GM03348 (cell line): ENCODE data around the gene TRIM59.

ENCODE experiments used
- DNase-seq: peaks from one replicate; pipeline ENCODE4 v3.0.0; 2012; ENCODE audit warnings: low spot score

The TRIM59 gene, protein sequence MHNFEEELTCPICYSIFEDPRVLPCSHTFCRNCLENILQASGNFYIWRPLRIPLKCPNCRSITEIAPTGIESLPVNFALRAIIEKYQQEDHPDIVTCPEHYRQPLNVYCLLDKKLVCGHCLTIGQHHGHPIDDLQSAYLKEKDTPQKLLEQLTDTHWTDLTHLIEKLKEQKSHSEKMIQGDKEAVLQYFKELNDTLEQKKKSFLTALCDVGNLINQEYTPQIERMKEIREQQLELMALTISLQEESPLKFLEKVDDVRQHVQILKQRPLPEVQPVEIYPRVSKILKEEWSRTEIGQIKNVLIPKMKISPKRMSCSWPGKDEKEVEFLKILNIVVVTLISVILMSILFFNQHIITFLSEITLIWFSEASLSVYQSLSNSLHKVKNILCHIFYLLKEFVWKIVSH

DNA sequence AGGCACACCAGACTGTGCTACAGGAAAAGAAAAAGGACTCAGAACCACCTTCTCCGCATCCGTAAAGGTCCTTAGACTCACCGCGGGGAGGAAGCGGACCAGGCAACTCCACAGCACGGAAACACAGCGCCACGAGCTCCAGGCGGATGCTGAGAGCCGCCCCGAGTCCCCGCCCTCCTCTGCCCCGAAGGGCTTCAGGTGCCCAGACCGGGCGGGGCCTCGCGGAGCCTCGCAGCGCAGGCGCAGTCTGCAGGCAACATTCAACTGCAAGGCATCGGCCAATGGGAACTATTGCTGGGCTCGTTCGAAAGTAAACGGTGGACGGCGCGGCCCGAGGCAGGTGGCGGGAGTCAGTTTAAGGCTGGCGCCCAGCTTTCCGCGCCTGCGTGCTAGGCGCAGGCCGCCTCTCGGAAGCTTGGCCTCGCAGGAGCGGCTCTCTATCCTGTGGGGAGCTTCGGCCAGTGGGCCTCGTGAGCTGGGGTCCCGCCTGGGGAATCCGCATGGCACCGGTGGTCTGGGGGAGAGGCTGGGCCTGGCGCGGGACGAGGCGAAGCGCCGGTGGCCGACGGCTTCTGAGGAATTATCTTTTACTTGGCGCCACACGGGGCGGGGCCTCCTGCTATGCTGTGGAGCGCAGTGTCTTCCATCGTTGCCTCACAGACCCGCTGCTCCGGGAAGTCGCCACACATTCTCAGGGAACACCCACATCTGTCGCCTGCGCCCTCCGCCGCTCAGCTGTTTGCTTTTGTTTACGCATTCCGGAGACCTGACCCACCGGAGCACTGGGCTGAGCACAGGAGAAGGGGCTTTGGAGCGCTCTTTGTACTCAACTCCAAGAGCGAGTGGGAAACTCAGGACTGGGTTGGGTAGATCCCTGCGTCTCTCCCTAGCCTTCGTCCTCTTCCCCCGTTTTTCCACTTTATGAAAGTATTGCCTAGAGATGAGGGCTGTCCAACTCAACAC lies at the start of gene TRIM59:
TRIM59 (minus strand) TSS at position 151 of the 963 bp plus-strand sequence. CDS start 10,603 bp downstream, outside the sequence.
- DNase-seq: peak; percentile 97

DNA sequence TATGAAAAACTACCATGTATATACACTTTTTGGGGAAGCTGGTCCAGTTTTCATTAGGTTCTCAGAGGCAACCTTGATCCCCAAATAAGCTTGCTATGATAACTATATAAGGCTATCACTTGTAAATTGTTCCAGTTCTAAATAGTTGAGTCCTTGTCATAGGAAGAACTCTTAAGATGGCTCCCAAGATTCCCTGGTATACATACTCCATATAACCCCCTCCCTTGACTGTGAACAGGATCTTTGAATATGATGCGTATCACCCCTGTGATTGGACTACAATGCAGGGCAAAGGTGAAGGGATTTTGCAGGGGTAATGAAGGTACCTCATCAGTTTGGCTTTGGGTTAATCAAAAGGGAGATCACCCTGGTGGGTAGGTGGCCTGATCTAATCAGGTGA lies 48.6 kb upstream of the TRIM59 start:
- no peak for DNase-seq

DNA sequence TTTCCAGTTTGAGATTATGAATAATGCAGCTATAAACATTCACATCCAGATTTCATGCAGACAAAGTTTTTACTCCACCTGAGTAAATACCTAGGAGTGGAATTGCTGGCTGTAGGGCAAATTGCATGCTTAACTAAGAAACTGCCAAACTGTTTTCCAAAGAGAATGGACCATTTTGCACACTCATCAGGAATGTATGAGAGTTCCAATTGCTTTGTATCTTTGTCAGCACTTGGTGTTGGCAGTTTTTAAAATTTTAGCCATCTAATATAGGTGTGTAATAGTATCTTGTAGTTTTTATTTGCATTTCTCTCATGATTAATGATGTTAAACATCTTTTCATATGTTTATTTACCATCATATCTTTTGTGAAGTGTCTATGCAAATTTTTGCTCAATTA lies 40.6 kb upstream of the TRIM59 start:
- DNase-seq: no peak

DNA sequence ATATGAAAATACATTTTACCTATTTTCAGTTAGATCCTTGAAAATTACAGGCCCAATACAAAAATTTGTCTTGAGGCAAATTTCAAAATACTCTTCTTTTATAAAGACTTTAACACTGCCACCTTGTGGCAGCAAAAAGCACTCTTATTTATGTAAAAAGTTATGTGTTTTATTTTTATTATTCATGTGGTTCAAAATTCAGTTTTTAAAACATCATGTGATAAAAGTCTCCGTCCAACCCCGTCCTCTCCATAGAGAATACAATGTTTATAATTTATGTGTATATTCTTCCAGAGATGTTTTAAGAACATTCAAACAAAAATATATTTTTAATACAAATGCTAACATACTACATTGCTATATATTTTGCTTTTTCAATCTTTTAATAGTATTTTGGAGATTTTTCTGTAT lies 36.9 kb upstream of the TRIM59 start:
- peak; percentile 36 for DNase-seq

DNA sequence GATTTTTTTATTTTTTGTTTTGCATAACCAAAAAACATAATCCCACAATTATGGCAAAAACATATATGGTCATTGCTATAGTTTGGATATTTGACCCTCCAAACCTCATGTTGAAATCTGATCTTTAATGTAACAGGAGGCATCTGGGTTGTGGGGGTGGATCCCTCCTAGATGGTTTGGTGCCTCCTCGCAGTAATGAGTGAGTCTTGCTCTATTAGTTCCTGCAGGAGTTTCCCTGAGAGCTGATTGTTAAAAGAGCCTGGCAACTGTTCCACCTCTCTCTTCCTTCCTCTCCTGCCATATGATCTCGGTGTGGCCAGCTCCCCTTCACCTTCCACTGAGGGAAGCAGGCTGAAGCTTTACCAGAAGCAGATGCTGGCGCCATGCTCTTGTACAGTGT lies 33.2 kb upstream of the TRIM59 start:
- DNase-seq: no peak

DNA sequence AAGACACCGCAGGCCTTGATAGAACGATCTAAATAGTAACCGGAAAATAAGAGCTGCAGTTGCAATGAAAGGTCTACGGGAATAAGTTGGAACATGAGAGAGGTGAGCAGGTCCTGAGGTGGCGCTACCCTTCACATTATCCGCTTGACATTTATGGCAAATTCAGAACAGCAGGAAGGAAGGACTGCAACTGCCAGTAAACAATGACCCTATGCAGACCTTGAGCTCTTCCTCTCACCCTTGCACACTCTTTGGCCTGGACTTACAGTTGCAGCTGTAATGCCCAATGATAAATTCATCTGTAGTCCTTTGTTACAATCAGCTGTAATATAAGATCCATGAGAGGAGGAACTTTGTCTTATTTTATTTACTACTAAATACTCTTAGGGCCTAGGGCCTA lies 32.3 kb upstream of the TRIM59 start:
- DNase-seq: no peak

DNA sequence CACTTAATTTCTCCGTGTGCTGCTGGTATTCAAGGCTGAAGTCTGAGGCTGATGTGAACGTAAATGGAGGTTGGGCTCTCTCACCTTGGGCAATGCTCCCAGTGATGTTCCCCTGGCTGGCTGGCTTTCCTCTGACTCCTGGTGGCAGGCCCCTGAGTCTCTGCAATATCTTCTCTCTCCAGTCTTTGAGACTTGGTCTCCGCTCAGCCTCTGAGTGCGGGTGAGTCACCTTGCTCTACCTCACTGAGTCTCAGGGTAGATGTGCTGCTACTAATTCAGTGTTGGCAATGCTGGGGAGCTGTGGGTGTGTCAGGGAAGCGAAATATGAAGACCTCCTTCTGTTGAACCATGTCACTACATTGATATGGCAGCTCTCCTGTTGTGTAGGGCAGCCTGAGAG lies 31.3 kb upstream of the TRIM59 start:
- no peak for DNase-seq

DNA sequence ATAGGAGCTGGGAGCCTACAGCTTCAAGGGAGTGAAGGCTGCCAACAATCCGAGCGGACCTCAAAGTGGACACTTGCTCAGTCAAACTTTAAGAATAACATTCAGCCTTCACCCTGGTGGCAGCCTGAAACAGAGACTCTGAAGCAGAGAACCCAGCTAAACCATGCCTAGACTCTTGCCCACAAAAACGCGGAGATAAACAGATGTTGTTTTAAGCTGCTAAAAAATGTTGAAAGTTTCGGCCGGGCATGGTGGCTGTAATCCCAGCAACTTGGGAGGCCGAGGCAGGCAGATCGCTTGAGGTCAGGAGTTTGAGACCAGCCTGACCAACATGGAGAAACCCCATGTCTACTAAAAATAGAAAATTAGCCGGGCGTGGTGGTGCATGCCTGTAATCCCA lies 29.8 kb upstream of the TRIM59 start:
- DNase-seq: no peak

DNA sequence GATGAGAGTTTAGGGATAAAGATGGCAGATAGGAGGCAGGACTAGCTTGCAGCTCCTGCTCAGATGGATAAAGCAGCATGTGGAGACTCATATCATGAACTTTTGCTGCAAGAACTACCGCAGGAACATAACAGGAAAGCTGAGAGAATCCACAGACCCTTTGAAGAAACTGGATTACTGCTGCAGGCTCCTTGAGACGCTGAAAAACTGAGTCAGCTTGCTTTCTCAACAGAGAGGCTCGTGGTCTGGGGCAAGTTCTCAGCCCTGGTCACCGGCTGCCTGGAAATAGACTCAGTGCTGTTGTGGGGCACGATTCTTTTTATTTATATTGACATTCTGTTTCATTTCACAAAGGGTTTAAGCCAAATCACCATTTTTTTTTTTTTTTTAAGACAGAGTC lies 28.8 kb upstream of the TRIM59 start:
- peak; percentile 28 for DNase-seq

DNA sequence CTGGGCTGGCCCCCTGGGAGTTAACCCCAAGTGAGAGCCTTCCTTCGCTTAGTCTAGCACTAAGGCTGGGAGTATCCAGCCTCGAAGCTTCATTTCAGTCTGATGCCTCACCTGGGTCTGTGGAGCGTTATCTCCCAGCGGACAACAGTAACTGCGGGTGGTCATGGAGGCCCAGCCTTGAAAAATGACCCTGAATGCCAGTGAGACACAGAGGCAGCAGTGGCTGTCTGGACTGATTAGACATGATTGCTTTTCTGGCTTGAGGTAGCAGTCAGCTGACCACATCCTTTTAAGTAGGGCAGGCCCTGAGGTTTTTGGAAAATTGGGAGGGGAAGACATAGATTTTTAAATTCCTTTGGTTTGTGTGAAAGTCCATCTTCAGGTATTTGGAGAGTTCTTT lies 28.2 kb upstream of the TRIM59 start:
- peak; percentile 43 for DNase-seq

DNA sequence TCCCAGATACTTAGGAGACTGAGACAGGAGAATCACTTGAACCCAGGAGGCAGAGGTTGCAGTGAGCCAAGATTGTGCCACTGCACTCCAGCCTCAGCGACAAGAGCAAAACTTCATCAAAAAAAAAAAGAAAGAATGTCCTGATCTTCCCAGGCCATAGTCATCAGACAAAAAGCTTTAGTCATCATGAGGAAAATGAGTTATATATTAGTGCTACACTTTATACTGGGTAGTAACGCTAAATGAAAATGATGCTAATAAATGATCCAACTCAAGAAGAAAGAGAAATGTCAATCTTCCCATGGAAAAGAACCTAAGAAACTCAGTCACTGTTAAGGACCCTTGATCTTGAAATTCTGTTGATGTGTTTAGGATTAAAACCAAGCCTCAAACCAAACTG lies 26.3 kb upstream of the TRIM59 start:
- no peak for DNase-seq

DNA sequence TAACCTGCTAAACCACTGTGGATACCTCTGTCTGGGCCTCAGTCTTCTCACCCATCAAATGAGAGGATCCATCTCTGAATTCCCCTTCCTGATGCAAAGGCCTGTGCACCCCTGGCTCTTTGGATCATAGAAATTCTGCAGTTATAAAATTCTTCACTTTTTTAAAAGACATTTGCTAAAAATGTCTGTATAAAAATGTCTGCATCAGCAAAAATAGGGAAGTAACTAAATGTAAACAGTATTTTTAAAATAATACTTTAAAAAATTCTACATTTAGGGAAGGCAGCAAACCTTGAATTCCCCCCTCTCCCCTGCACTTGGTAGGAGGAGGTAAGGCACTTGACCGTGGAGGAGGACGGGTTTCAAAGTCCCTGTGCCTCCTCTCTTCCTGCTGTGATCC lies 25.6 kb upstream of the TRIM59 start:
- no peak for DNase-seq

DNA sequence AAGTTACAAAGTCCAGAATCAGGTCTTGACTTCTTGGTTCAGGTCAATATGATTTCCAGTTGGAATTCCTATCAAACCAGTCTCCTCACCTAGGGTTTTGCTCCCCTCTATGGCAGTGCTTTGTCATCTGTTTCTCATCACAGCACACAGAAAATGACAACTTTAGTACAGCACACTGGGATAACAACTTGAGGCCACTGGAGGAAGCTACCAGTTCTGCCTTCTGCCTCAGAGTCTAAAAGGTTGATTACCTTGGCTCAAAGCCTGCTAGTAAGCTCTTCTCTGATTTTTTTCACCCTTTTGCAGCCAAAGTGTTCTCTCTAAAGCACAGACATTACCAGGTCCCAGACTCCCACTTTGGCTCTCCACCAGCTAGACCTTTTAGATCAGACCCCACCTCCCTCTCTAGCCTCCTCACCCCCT lies 24.8 kb upstream of the TRIM59 start:
- DNase-seq: peak; percentile 35

DNA sequence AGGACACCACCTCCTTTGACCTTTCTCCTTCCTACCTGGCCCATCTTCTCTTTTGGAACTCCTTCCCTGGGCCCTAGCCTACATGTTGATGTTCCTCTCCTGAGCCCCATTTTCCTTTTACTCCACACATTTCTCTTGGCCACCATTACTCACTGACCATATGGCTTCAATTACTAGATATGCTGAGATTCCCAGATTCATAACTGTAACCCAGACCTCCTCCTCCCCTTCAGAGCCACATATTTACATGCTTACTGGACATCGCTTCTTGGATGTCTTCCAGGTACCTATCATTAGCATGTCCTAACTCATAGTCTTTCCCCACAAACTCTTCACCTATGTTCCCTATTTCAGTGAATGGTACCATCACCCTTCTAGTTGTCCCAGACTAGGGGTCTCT lies 24.4 kb upstream of the TRIM59 start:
- DNase-seq: peak; percentile 87

DNA sequence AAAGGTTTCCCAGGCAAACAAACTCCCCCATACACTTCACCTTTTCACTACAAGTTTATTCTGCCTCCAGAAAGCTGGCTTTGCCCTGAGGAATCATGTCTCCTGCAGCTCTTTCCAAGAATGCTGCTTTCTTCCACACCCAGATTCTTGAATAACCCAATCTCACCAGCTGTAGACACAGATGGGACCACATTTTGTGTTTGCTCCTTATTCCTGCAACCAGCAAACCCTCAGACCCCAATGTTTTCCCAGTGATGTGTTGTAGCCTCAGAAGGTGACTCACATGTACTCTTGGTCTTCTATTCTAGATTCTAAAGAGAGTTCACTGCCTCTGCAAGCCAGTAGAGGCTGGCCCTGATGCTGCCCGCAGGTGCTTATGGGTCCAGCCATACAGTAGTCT lies 23.6 kb upstream of the TRIM59 start:
- peak; percentile 56 for DNase-seq

DNA sequence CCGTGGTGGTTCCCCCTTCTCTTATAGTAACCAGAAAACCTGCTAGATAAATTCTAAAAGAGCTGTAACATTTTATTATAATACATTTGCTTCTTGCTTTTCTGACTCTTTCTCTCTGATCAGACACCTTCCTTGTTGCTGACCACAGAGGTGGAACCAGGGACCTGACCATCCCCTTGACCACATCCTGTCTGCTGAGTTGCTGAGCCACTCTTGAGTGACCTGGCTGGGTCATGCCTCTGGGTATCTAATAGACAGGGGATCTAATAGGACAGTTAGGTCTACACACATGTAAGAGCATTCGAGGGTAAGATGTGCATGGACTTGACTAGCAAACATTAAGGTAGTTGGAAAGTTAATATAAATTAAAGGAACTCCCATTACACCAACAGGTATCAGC lies 22.8 kb upstream of the TRIM59 start:
- DNase-seq: no peak

DNA sequence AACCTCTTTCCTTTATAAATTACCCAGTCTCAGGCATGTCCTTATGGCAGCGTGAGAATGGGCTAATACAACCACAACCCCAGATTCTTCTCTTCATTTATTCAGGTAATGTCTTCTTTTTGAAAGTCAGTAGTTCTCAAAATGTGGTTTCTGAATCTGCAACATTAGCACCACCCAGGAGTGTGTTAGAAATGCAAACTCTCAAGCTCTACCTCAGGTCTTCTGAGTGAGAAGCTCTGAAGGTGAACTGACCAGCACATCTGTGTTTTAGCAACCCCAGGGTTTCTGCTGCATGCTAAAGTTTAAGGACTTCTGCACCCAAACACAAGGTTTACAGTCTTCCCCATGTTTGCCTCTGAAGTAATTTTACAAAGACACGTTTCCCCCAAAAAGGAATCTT lies 22.3 kb upstream of the TRIM59 start:
- no peak for DNase-seq

DNA sequence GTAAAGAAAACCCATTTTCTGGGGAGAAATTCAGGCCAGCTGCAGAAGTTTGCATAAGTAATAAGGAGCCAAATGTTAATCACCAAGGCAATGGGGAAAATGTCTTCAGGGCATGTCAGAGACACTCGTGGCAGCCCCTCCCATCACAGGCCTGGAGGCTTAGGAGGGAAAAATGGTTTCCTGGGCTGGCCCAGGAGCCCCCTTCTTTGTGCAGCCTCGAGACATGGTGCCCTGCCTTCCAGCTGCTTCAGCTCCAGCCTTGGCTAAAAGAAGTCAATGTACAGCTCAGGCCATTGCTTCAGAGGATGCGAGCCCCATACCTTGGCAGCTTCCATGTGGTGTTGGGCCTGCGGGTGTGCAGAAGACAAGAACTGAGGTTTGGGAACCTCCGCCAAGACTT lies 20.6 kb upstream of the TRIM59 start:
- DNase-seq: no peak

DNA sequence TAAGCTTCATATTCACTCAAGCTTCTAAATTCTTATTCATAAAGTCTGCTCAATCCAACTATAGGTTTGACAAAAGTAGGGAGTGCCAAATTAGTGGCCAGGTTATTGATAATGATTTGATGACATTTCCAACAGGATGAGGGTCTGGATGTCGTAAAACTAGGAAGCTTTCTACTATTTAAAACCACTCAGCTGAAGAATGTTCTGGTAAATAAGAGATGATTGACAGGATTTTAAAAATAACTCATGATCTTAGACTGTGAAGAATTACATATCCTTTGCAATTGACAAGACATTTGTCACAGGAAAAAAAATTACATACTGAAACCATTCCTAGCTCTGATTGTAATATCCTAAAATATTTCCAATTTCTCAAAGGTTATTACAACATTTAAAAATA lies 15.4 kb upstream of the TRIM59 start:
- no peak for DNase-seq

DNA sequence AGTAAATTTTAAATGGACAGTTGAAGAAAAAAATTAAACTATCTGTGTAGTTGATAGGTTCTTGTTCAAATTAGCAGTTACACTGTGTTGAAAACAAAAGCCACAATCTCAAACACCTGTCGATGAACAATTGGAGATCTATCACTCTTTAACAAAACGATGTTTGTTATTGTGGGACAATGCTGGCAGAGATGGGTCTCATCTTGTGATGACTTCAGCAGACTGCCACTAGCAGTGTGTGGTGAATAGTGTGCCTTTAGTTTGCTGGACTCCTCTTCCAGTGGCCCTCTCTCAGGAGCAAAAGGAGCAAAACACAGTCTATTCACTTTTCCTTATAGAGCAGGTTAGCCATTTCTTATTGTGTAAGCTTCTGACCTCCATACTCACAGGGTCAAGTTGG lies 14.7 kb upstream of the TRIM59 start:
- DNase-seq: no peak

DNA sequence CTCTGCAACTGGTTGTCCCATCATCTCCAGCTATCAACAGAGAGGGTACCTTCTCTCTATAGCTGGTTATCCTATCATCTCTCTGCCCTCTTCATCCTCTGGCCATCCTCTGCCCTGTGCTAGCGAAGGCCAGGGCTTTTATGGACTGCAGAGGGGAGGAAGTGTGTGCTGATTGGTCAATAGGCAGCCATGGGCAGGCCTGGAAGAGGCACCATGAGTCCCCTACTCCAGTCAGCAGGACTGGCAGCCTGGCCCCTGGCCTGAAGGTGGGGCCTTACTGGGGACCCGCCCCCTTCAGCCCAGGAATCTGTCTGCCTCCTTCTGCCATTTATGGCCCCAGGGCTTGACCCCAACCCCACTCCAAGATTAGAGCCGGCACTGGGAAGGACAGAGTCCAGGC lies 10.4 kb upstream of the TRIM59 start:
- DNase-seq: no peak

DNA sequence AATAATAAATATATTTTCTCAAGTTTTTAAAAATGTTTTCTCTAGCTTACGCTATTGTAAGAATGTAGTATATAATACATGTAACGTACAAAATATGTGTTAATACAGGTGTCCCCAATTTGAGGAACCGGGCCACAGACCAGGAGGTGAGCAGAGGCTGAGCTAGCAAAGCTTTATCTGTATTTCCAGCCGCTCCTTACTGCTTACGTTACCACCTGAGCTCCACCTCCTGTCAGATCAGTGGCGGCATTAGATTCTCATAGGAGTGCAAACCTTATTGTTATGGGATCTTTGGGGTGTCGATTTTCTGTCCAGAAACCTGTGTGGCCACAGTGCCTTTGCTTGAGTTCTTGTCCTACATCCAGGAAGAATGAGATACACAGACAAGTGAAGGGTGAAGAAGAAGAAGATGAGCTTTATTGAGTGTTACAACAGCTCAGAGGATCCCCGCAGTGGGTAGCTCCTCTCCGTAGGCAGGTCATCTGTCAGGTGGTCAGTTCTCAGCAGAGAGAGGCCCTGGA lies 9.9 kb upstream of the TRIM59 start:
- DNase-seq: no peak

DNA sequence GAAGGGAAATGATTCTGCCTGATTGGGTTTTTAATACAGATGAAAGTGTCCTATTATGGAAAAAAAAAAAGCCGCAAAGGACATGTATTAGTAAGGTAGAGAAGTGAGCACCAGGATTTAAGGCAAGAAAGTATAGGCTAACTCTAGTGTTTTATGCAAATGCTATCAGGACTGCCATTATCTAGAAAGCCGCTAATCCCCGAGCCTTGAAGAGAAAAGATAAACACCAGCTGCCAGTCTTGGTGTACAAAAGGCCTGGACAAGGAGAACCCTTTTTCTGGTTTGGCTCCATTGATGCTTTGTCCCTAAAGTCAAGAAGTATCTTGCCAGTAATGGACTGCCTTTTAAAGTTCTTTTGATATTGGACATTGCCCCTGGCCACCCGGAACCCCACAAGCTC lies 8.6 kb upstream of the TRIM59 start:
- no peak for DNase-seq
